ENCODE measurements around the gene MAFG. TPM values are rescaled to one million over a fixed set of nuclear protein-coding genes. Genes with fewer than 3 reads are reported as not detected.

Gene MAFG
- total and polyA plus RNA-seq, 2 of the 13 experiments (the other 11 are each of a cell fraction or from before 2014, with no cell fraction given), result 14.5 to 20.0 TPM

- TF ChIP-seq TMF1 (CRISPR knock-in tag; IDR thresholded peaks at IDR 0.05; ENCODE audit: low read depth) (0 out of 2 replicates have a peak, but pooled peaks have one; percentile 18), EED (CRISPR knock-in tag; IDR thresholded peaks at IDR 0.05) (0 out of 2 replicates have a peak, but pooled peaks have one; percentile 17), ZNF605 (CRISPR knock-in tag; IDR thresholded peaks at IDR 0.05) (no peak), ZNF572 (CRISPR knock-in tag; IDR thresholded peaks at IDR 0.05) (peak; percentile 93), KLF9 (CRISPR knock-in tag; IDR thresholded peaks at IDR 0.05; ENCODE audit: low read depth) (peak; percentile 87; the same call in 1 of the 2 replicates), POLR2AphosphoS2 (IDR thresholded peaks at IDR 0.05; ENCODE audit: low read depth, low read length) (peak; percentile 79; the same call in 1 of the 2 replicates), PHF5A (CRISPR knock-in tag; IDR thresholded peaks at IDR 0.05; ENCODE audit: low read depth, unreplicated experiment) (peak; percentile 82), KAT2B (IDR thresholded peaks at IDR 0.05; ENCODE audit: borderline replicate concordance, low read depth, low read length) (no peak), PTBP1 (IDR thresholded peaks at IDR 0.05; ENCODE audit: low read depth, low read length, poor library complexity, severe bottlenecking) (no peak), CBX2 (IDR thresholded peaks at IDR 0.05; ENCODE audit: low read depth, low read length) (no peak), CBX2 (CRISPR knock-in tag; IDR thresholded peaks at IDR 0.05; ENCODE audit: low read depth) (no peak; the same call in 1 of the 2 replicates), TFDP1 (CRISPR knock-in tag; IDR thresholded peaks at IDR 0.05; ENCODE audit: borderline replicate concordance) (peak; percentile 38), NFYC (CRISPR knock-in tag; IDR thresholded peaks at IDR 0.05) (no peak), ZNF10 (CRISPR knock-in tag; IDR thresholded peaks at IDR 0.05; ENCODE audit: borderline replicate concordance, low read depth) (no peak), E2F2 (CRISPR knock-in tag; IDR thresholded peaks at IDR 0.05; ENCODE audit: borderline replicate concordance) (peak; percentile 67; the same call in 1 of the 2 replicates), ZFP90 (CRISPR knock-in tag; IDR thresholded peaks at IDR 0.05; ENCODE audit: borderline replicate concordance) (peak; percentile 90; the same call in 1 of the 2 replicates)
- TF ChIP-seq, protein P1, sequence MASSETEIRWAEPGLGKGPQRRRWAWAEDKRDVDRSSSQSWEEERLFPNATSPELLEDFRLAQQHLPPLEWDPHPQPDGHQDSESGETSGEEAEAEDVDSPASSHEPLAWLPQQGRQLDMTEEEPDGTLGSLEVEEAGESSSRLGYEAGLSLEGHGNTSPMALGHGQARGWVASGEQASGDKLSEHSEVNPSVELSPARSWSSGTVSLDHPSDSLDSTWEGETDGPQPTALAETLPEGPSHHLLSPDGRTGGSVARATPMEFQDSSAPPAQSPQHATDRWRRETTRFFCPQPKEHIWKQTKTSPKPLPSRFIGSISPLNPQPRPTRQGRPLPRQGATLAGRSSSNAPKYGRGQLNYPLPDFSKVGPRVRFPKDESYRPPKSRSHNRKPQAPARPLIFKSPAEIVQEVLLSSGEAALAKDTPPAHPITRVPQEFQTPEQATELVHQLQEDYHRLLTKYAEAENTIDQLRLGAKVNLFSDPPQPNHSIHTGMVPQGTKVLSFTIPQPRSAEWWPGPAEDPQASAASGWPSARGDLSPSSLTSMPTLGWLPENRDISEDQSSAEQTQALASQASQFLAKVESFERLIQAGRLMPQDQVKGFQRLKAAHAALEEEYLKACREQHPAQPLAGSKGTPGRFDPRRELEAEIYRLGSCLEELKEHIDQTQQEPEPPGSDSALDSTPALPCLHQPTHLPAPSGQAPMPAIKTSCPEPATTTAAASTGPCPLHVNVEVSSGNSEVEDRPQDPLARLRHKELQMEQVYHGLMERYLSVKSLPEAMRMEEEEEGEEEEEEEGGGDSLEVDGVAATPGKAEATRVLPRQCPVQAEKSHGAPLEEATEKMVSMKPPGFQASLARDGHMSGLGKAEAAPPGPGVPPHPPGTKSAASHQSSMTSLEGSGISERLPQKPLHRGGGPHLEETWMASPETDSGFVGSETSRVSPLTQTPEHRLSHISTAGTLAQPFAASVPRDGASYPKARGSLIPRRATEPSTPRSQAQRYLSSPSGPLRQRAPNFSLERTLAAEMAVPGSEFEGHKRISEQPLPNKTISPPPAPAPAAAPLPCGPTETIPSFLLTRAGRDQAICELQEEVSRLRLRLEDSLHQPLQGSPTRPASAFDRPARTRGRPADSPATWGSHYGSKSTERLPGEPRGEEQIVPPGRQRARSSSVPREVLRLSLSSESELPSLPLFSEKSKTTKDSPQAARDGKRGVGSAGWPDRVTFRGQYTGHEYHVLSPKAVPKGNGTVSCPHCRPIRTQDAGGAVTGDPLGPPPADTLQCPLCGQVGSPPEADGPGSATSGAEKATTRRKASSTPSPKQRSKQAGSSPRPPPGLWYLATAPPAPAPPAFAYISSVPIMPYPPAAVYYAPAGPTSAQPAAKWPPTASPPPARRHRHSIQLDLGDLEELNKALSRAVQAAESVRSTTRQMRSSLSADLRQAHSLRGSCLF (CRISPR knock-in tag; IDR thresholded peaks at IDR 0.05; ENCODE audit: borderline replicate concordance), result no peak
Measured at GRCh38 chr17:81909966-81910839, 17.3 kb downstream of the MAFG start (continued).

Measured in HepG2 (cell line).